ENCODE measurements around the gene CYB5R2.
"Not testable (repeated sequence)": the region's sequence is repeated elsewhere in the genome, so short reads cannot be mapped to it uniquely, and the experiment has no call there.

The CYB5R2 gene

DNA sequence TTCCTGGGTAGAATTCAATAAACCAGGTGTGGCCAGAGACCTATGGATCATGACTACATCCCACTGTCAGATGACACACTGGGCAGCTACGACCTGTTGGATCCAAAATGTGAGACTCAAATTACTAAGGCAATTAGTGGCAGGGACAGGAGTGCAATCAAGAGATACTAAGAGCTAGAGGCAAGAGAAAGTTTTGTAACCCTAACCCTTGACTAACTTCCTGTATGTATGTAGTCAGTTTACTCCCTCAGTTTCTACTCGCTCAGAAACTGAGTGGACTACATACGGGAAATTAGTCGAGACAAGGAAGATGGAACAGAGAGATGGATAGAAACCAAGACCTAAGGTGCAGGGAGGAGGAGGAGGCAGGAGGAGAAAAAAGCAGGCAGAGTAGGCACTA, 2.7 kb downstream of the CYB5R2 start:
- DNase-seq (ENCODE audit: low read depth in 2 of 2, low spot score in 1 of 2) = no peak

DNA sequence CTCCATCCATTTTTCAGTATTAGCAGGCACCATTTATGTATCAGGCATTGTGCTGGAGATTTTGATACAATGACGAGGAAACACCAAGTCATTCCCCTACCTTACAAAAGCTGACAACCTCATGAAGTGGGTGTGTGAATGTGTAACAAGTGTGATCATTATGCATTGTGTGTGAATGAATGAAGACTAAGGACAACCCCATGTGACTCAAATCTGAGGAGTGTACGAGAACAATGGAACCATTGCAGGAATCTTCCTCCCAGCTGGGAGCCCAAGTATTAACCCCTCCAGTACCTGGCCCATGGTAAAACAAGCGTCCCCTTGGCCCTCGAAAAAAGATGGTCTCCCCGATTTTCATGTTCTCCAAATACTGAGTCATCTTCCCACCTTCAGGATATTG, 4.4 kb downstream of the CYB5R2 start:
- DNase-seq (ENCODE audit: low read depth in 2 of 2, low spot score in 1 of 2) = no peak

DNA sequence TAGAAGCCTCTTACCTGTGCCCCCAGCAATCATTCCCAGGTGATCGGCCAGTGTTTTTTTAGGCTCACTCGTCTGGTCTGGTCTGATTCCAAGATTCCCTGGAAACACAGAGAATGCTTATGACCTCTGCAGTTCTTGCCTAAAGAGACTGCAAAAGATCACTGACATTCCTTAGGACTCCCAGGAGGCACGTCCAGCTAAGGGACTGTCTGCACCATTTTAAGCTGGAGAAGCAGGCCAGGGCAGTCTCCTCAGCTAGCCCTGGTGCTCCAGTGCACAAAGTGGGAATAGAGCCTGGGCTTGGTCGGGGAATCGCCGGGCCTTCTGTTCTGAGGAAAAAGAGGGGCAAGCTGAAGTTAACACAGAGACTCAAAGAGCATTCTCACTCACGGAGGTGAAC, 4.8 kb downstream of the CYB5R2 start:
- DNase-seq (ENCODE audit: low read depth in 2 of 2, low spot score in 1 of 2) = no peak

DNA sequence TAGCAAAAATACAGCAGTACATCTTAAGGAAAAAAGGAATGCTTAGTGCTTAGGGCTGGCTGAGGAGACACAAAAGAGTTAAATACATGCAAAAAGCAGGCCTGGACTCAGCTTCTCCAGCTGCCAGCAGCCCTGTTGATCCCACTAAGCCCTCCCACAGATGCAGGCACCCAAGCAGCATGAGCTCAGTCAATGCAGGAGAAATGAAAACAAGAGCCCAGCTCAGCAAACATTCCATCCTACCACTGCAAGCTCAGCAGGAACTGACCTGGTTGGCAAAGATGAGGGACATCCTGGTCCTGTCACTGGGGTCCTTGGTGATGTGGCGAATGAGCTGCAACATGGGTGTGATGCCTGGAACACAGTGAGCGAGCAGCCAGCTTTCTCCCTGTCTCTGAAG, 5.8 kb downstream of the CYB5R2 start:
- no peak for DNase-seq (ENCODE audit: low read depth in 2 of 2, low spot score in 1 of 2)

DNA sequence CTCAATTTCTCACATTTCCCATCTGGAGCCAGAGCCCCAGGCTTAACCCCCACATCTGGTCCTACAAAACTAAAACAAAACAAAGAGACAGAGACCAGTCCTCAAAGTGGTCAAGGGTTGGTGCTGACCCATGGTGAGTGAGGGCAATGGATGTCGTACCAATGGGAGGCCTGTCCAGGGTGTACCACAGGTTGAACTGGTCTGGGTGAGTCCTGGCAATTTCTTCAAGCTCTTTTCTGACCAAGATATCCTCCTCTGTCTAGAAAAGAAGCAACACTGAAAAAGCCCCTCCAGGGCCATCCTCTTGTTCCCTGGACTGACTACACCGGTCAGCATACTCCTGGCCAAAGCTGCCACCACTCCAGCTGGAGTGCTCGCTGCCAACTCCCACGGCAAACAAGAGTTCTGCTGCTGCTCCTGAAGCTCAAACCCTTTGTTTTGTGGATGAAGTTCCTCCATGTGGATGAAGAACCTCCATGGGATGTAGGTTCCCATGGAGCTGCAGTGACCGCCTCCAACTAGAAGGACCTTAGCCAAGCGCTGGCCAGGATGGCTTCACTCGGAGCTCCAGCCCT, 6.9 kb downstream of the CYB5R2 start:
- no peak for DNase-seq (ENCODE audit: low read depth in 2 of 2, low spot score in 1 of 2)

DNA sequence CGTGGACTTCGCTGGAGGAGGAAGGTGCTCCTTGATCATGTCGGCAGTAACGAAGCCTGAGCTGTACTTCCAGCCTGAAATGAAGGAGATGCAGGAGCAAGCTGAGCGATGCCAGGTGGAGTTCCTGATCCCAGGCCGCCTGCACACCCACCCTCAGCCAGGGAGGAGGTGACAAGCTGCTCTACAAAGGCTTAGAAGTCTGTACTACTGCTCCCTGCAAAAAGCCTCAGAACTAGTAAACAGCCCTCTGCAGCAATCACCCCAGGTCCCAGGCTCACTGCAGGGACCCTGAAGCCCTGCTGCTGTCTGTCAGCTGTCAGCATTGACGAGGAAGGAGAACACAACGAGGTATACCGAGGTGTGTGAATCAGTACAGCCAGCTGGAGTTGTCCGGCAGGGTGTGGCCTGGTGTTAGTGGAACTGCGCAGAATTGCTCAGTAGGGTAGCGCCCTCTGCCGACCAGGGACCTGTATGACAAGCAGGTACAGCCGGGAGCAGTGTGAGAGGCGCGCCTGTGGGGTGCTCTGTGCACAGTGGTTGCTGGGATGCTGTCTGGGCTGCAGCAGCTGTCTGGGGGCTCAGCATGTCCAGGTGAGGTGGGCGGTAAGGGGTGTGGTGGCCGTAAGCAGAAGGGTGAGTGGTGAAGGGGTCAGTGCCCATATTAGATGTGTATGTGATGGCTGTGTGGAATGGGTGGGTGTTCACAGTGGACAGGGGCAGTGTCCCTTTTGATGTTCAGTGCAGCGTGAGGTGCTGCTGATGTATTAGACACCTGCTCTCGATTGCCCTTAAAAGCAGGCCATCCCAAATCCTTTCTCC, 7.6 kb downstream of the CYB5R2 start:
- peak; percentile 18 to 43 for DNase-seq (ENCODE audit: low read depth in 2 of 2, low spot score in 1 of 2)

DNA sequence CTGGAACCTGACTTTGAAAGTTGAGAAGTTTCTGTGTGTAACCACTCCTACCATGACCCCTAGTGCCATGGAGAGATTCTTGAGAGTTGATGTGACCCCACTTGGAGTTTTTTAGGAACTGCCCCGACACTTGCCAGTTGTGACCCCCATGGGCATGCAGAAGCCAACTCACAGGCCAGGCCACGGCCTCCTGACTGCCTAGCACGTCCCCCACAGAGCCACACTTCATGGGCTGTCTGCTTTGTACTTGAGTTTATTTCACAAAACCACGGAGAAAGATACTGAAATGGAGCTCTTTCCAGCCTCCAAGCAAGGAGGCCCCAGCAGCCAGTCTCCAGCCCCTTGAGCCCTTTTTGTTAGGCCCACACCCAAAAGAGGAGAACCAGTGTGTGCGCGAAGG, 8.4 kb downstream of the CYB5R2 start:
- DNase-seq (ENCODE audit: low read depth in 2 of 2, low spot score in 1 of 2) = no peak

DNA sequence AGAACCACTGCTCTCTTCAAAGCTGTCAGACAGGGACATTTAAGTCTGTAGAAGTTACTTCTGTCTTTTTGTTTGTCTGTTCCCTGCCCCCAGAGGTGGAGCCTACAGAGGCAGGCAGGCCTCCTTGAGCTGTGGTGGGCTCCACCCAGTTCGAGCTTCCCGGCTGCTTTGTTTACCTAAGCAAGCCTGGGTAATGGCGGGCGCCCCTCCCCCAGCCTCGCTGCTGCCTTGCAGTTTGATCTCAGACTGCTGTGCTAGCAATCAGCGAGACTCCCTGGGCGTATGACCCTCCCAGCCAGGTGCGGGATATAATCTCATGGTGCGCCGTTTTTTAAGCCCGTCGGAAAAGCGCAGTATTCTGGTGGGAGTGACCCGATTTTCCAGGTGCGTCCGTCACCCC, 9.8 kb downstream of the CYB5R2 start:
- DNase-seq (ENCODE audit: low read depth in 2 of 2, low spot score in 1 of 2) = not testable (repeated sequence)

DNA sequence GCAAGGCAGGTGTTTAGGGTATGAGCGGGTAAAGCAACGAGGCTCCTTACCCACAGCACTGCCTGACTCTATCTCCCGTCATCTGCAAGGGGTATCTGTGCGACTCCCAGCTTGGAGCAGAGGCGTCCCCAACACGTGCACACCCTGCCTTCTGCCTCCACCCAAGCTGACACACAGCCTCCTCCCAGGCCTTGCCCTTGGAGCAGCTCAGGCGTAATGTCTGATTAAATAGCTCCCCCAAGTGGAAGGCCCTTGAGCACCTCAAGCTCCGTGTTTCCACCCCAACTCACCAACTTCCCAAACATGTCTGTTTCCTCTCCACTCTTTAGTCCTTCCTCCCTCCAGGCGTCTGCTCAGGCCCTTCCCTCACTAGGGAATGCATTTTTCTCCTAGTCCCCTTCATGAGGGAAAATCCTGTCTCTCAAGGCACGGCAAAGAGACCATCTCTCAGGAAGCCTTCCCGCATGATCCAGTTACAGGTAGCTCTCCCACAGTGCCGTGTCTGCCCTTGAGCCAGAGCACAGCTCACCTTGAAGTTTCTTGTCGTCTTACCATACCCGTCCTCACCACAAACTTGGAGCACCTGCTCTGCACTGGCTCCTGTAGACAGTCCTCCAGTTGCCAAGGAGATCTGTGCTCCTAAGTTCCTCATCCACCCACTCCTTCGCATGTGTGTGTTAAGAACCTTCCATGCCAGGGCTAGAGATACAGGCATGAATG, 15.8 kb downstream of the CYB5R2 start:
- no peak for DNase-seq (ENCODE audit: low read depth in 2 of 2, low spot score in 1 of 2)

DNA sequence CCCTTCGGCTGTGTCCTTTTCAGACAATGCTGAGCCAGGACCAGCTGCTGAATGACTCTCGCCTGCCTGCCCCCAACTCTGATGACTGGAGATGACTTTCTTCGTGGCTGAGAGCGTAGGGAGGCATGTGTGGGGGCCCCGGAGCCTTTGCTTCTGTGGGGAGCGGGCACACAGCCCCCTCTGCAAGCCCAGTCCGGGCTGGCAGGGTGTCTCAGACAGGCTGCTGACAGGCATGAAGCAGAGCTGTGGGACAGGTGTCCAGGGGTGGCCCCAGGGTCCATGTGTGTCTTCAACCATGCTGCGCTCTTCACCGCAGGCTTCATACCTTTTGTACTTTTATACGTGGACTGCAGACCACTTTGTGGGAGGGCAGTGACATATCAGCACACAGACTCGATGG, 16.6 kb downstream of the CYB5R2 start:
- DNase-seq (ENCODE audit: low read depth in 2 of 2, low spot score in 1 of 2) = no peak

DNA sequence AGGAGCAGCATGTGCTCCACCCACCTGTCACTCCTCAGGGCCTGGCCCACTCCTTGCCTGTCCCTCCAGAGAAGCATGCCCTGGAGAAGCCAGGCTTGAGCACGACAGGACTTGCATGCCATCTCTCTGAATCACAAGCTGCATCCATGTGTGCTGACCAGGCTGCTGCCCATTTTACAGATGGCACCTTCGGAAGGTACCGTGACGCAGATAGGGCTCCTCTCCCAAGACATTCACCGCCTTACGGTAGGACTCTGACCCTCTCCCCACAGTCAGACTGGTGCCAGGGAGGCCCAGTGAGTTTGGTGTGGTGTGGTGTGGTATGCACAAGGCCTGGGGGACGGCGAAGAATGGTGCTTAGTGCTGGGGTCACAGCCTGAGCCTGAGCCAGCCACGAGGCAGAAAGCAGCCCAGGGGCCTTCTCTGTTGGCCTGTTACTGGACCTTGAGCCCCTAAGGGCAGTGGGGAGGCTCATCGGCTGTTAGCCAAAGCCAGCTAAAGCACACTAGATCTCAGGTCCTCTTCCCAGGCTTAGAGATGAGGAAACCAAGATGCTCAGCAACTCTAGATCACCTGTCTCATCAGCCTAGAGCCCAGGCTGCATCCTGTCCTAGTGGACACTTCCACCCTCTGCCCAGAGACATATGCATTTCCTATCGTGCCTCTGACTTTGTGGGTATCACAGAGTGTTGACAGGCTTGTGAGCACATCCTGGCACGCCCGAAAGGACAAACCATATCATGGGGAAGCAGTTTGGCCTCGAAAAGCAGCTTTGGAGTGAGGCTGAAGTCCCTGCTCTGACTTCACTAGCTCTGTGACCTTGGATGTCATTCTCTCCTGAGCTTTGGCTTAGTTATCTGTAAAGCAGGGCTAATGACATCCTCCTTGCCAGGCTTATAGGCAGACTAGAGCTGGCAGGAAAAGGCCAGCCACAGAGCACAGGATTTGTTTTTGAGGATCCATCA, 17.8 kb downstream of the CYB5R2 start:
- no peak for DNase-seq (ENCODE audit: low read depth in 2 of 2, low spot score in 1 of 2)

DNA sequence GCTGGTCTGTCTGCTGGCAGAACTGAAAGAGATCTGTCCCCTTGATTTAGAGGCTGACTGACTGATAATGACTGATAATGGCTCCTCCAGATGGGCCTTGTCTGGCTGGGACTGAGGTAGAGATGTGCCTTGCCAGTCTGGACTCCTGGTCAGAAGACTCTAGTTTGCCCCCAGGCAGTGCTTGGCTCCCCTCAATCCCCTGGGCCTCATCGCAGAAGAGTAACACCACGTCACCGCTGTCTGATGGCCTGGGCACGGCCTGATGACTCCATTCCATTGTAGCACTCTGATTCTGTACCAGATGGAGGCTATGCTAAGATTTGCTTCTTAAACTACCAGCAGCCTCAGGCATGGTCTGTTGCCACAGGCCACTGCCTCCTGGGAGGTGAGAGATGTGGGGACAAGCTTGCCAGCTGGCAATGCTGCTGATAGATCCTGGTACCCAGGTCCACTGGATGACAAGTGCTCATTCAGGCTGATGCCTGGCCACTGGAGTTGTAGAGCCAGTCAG, 19.1 kb downstream of the CYB5R2 start:
- DNase-seq (ENCODE audit: low read depth in 2 of 2, low spot score in 1 of 2) = no peak

DNA sequence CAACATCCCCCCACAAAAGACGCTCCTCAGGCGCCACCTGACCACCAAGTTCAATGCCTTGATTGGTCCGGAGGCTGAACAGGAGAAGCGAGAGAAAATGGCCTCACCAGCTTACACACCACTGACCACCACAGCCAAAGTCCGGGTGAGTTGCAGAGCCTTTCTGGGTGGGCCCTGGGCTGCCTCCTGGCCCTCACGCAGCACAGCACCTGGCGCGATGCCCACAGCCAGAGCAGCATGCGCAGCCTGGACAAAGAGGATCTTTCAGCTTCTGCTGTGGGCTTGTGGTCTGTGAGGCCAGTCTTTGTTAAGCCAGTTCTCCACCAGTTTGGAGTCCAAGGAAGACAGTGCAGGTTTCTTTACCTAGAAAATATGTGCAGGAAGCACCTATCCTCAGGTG, 21.6 kb downstream of the CYB5R2 start:
- no peak for DNase-seq (ENCODE audit: low read depth in 2 of 2, low spot score in 1 of 2)

DNA sequence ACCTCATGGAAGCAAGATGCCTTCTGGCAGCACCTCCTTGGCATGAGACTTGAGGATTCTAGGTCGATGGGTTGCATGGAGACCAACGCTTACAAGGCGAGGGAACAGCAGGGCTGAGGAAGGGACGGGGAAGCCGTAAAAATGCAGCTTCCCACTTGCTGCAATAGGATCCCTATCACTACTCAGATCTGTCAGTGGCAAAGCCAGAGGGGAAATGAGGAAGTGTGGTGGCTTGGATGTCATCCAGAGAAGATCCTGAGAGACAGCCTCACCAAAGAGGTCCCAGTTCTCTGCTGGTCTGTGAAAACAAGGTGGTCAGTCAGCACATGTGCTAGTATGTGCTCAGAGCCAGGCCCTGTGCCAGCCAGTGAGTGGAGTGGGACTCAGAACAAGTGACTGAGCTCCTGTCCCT, 22.2 kb downstream of the CYB5R2 start:
- DNase-seq (ENCODE audit: low read depth in 2 of 2, low spot score in 1 of 2) = no peak

DNA sequence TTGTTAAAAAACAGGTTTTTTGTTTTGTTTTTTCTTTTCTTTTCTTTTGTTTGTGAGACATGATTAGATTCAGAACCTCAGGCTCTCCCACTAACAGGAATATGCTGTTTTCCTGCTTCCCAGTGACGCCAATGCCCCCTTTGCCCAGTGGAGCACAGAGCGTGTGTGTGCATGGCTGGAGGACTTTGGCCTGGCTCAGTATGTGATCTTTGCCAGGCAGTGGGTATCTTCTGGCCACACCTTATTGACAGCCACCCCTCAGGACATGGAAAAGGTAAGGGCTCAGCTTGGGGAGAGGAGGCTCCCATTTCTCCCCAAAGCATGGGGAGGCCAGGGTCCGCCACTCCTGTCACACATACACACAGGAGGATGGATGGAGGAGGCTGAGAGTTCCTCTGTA, 25.0 kb downstream of the CYB5R2 start:
- DNase-seq (ENCODE audit: low read depth in 2 of 2, low spot score in 1 of 2) = no peak

DNA sequence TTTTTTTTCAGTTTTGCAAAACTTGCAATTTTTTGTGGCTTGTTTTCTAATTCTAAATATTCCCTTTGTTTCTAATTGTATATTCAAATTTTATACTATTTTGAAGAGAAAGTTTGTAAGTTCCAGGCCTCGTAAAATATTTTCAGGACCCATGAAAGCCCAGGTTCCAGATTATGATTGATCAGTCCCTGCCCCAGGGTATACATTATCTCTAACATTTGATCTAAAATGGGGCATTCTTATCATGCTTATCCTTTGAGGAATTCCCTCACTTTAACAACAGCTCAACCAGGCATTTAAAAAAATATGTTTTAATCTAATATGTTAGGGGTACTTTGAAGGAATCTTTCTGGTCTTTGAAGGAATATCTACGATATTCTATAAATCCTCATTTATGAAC, 26.4 kb downstream of the CYB5R2 start:
- DNase-seq (ENCODE audit: low read depth in 2 of 2, low spot score in 1 of 2) = no peak

DNA sequence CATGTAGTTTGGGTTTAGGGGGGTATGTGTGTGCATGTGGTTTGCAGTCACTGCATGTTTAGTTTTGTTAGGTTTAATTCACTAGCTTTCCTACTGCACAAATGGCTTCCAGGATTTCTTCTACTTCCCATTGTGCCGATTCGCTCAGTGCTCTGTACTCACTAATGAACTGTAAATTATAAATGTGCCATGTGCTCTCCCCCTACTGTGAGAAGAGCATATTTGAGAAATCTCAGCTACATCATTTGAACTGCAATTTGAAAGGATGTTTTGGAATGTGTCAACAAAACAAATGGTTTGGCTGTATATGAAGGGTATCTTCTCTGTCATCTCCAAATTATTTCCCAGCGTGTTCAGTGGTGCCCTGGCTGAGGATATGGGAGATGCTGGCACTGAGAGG, 28.1 kb downstream of the CYB5R2 start:
- DNase-seq (ENCODE audit: low read depth in 2 of 2, low spot score in 1 of 2) = no peak

DNA sequence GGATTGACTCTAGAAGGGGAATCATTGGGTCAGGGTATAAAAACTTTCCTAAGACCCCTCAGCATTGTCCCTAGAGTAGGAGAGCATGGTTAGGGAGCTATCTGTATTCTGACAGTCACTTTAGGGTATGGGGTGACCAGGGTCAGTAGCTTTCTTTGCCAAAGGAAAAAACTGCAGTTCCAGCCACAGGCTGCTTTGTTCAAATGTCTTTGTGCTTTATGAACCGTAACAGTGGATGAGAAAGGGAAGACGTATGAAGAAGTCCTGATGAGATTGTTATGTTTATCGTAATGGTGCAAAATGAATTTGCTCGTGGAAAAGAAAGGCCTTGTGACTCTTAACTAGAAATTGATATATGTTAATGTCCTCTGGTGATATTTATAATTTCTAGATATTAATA, 30.0 kb downstream of the CYB5R2 start:
- no peak for DNase-seq (ENCODE audit: low read depth in 2 of 2, low spot score in 1 of 2)

DNA sequence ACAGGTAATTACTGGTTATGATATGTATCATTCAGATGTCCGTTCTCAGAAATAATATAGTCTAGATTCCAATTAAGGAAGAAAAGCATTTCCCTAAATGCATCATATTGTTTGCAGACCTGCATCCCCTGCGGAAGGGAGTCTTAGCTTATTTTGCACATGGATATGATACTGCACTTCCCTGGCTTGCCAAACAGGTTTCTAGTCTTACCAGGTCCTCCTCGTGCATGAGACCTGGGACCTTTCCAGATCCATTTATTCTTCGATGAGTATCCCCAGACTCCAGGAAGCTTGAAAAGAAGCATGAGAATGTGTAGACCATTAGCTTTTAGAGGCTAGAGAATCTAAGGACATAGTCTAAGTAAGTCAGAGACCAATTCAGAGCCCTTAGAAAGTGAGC, 30.6 kb downstream of the CYB5R2 start:
- no peak for DNase-seq (ENCODE audit: low read depth in 2 of 2, low spot score in 1 of 2)

DNA sequence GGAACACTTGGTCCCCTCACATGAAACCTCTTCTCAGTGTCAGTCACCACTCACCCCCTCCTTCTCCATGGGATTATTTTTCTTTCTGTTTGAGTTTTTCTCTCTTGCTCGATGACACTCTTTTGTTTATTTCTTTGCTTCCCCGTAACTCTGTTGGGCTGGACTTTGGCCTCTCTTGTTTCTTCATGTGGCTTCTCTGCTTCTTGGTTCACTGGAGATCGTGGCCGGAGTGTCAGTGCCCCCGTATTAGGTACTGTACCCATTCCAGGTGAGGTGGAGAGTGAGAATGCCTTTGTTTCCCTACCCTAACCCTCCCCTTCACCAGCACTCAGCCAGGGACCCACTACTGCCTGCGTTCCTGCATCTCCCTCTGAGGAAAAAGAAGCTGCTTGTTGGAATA, 32.5 kb downstream of the CYB5R2 start:
- no peak for DNase-seq (ENCODE audit: low read depth in 2 of 2, low spot score in 1 of 2)

DNA sequence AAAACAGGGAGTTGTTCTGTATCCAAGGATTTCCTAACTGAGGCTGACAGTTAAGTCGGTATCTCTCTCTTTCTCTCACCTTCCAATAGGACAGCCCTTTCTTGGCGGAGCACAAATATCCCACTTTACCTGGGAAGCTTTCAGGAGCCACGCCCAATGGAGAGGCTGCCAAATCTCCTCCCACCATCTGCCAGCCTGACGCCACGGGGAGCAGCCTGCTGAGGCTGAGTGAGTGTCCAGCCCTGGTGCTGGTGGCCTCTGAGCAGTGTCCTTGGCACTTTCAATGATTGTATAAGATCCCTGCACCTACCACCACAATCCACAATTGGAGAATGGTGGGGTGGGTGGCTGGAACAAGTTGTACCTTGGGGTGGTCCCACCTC, 33.7 kb downstream of the CYB5R2 start:
- no peak for DNase-seq (ENCODE audit: low read depth in 2 of 2, low spot score in 1 of 2)
